Keratinocyte (primary cell): ENCODE results near the gene SPG7. TPM values are rescaled to one million over a fixed set of nuclear protein-coding genes. Genes with fewer than 3 reads are reported as not detected.

Experiments
- DNase-seq: peaks from one replicate; pipeline ENCODE4 v3.0.0-alpha.2; 2011; ENCODE audit warnings: low read depth, missing footprints, low spot score
- FAIRE-seq: peaks from 2 replicates; lab custom pipeline; 2011; peaks lifted over from hg19 to GRCh38; lab: Jason Lieb, UNC
- H2AFZ ChIP-seq: 2 replicates; pipeline ENCODE4 v1.6.0; 2012; ENCODE audit warnings: low read length, control low read depth, inconsistent platforms; ENCODE audit not compliant: control insufficient read depth
- H3K27ac ChIP-seq: 2 replicates; pipeline ENCODE4 v1.5.1; 2011; ENCODE audit warnings: low read length; ENCODE audit not compliant: control insufficient read depth, insufficient read depth
- H3K27me3 ChIP-seq: 3 replicates; pipeline ENCODE4 v1.6.0; 2011; ENCODE audit warnings: low read length; ENCODE audit not compliant: control insufficient read depth, insufficient read depth; ENCODE audit errors: extremely low read depth
- H3K36me3 ChIP-seq, 2 experiments: 2 replicates in 1 of 2; 3 replicates in 1 of 2; pipeline ENCODE4 v1.5.1; 2011; ENCODE audit warnings: low read length in 2 of 2, mild to moderate bottlenecking in 1 of 2; ENCODE audit not compliant: control insufficient read depth in 2 of 2, insufficient read depth in 2 of 2; ENCODE audit errors: extremely low read depth in 1 of 2
- H3K4me1 ChIP-seq: 3 replicates; pipeline ENCODE4 v1.5.1; 2011; ENCODE audit warnings: low read length; ENCODE audit not compliant: control insufficient read depth, insufficient read depth; ENCODE audit errors: extremely low read depth
- H3K4me2 ChIP-seq: 3 replicates; pipeline ENCODE4 v1.6.0; 2011; ENCODE audit warnings: low read depth, low read length; ENCODE audit not compliant: control insufficient read depth, insufficient read depth; ENCODE audit errors: extremely low read depth
- H3K4me3 ChIP-seq, 3 experiments: fragments of 200-600 bp in 1 of 3; sonication (generic) in 1 of 3; 2 replicates in 2 of 3; 3 replicates in 1 of 3; pipeline ENCODE4 v1.5.1; 2011 to 2016; ENCODE audit warnings: low read length in 3 of 3, mild to moderate bottlenecking in 3 of 3, control low read depth in 2 of 3, inconsistent platforms in 1 of 3, low read depth in 1 of 3, mixed read lengths in 1 of 3, mixed run types in 1 of 3, moderate library complexity in 1 of 3; ENCODE audit not compliant: control insufficient read depth in 2 of 3, insufficient read depth in 2 of 3; ENCODE audit errors: extremely low read depth in 1 of 3
- H3K79me2 ChIP-seq: 2 replicates; pipeline ENCODE4 v1.6.0; 2012; ENCODE audit warnings: low read length; ENCODE audit not compliant: control insufficient read depth, insufficient read depth
- H3K9ac ChIP-seq: 3 replicates; pipeline ENCODE4 v1.6.0; 2011; ENCODE audit warnings: low read length; ENCODE audit not compliant: control insufficient read depth, insufficient read depth; ENCODE audit errors: extremely low read depth
- H3K9me1 ChIP-seq: 3 replicates; pipeline ENCODE4 v1.6.0; 2011; ENCODE audit warnings: low read length; ENCODE audit not compliant: control insufficient read depth, insufficient read depth; ENCODE audit errors: extremely low read depth
- H3K9me3 ChIP-seq: 2 replicates; pipeline ENCODE4 v1.5.1; 2012; ENCODE audit warnings: low read depth, low read length; ENCODE audit not compliant: control insufficient read depth
- H4K20me1 ChIP-seq: 3 replicates; pipeline ENCODE4 v1.6.0; 2011; ENCODE audit warnings: low read length; ENCODE audit not compliant: control insufficient read depth, insufficient read depth; ENCODE audit errors: extremely low read depth
- EZH2 ChIP-seq: IDR thresholded peaks from one replicate; pipeline ENCODE4 v1.6.1; 2012; ENCODE audit warnings: inconsistent platforms, mild to moderate bottlenecking, low read length, moderate library complexity
- dilution Hi-C: fragments of 300-500 bp; cut with MboI; formaldehyde crosslinking; loops from one replicate; pipeline ENCODE4 v1.7.0; 2020; ENCODE audit warnings: low sequenced_read_pairs; ENCODE audit not compliant: extremely low pct_ligation_motif_present
- polyA plus RNA-seq, 5 experiments: library from polyadenylated mRNA; depleted of rRNA in 3 of 5; stranded (reverse) in 3 of 5; stranded (forward) in 1 of 5; unstranded in 1 of 5; fragments of >200 nt; gene quantifications; 1 replicate in 1 of 5; 2 replicates in 3 of 5; 3 replicates in 1 of 5; pipeline versions ENCODE4 v1.2.1 to v1.2.3, GENCODE V29; 2011 to 2012; ENCODE audit warnings: missing spikeins in 2 of 5, low read depth in 1 of 5, low replicate concordance in 1 of 5
- TF ChIP-seq, protein P1 (sequence below), 3 experiments: IDR thresholded peaks in 1 of 3; conservative IDR thresholded peaks in 1 of 3; optimal IDR thresholded peaks in 1 of 3; 2 replicates in 2 of 3; 3 replicates in 1 of 3; pipeline versions ENCODE3 to v1.5.1; 2011; ENCODE audit warnings: low read length in 3 of 3, mild to moderate bottlenecking in 3 of 3, moderate library complexity in 2 of 3, control low read depth in 1 of 3, inconsistent platforms in 1 of 3; ENCODE audit not compliant: insufficient read depth in 2 of 3; ENCODE audit errors: extremely low read depth in 1 of 3

SPG7 gene
- polyA plus RNA-seq, 1 donor (not counting 4 experiments of a cell fraction or from before 2014, with no cell fraction given): 45.2 TPM

DNA sequence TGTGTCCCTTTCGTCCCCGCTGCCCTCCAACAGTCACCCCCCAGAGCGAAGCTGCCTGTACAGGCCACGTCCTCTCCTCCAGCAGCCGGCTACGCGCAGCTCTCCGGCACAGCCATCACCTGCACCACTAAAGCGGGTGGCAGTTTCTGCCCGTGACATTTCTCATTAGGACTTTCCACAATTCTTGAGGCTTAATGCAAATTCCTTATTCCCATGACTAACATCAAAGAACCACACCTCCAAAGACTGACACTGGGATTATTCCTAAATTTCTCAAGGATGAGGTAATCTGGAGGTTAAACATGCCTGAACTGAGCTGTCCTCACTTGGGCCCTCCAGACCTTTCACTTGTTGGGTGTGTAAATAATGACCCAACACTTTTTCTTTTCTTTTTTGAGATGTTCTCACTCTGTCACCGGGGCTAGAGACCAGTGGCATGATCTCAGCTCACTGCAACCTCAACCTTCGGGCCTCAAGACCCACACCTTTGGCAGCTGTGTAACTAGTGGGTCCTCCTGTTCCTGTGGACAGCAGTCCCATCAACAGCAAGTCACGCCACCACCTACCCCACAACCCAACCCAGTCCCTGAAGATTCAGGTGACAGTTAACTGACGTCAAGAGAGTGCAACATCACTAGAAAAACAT is 29.5 kb upstream of the SPG7 start:
- Histone ChIP-seq H3K79me2 (peaks cover 88% of the 10 kb centered on the region), H3K4me2 (peak overlapping the region; percentile 45), H3K27ac (peak overlapping the region; percentile 96), H3K4me1 (peaks cover 84% of the 10 kb centered on the region), H3K9me3 (no peaks in the 10 kb centered on the region), H3K27me3 (no peaks in the 10 kb centered on the region), H4K20me1 (peaks cover 70% of the 10 kb centered on the region), H3K9me1 (peaks cover 19% of the 10 kb centered on the region), H3K9ac (peak overlapping the region; percentile 66), H2AFZ (no peak overlapping the region), H3K36me3 (peaks cover 0 to 10% of the 10 kb centered on the region in 2 experiments), H3K4me3 (peak overlapping the region in 2 of 3 experiments; percentile 24 to 39)
- dilution Hi-C loops: no loop called here
- peak; percentile 80 for FAIRE-seq
- no peak for TF ChIP-seq EZH2
- TF ChIP-seq, protein P1, sequence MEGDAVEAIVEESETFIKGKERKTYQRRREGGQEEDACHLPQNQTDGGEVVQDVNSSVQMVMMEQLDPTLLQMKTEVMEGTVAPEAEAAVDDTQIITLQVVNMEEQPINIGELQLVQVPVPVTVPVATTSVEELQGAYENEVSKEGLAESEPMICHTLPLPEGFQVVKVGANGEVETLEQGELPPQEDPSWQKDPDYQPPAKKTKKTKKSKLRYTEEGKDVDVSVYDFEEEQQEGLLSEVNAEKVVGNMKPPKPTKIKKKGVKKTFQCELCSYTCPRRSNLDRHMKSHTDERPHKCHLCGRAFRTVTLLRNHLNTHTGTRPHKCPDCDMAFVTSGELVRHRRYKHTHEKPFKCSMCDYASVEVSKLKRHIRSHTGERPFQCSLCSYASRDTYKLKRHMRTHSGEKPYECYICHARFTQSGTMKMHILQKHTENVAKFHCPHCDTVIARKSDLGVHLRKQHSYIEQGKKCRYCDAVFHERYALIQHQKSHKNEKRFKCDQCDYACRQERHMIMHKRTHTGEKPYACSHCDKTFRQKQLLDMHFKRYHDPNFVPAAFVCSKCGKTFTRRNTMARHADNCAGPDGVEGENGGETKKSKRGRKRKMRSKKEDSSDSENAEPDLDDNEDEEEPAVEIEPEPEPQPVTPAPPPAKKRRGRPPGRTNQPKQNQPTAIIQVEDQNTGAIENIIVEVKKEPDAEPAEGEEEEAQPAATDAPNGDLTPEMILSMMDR (optimal IDR thresholded peaks at IDR 0.05 in 1 of 3, IDR thresholded peaks at IDR 0.05 in 1 of 3, conservative IDR thresholded peaks at IDR 0.05 in 1 of 3; ENCODE audit: extremely low read depth in 1 of 3, insufficient read depth in 2 of 3, low read length in 3 of 3): no peak
- no peak for DNase-seq

DNA sequence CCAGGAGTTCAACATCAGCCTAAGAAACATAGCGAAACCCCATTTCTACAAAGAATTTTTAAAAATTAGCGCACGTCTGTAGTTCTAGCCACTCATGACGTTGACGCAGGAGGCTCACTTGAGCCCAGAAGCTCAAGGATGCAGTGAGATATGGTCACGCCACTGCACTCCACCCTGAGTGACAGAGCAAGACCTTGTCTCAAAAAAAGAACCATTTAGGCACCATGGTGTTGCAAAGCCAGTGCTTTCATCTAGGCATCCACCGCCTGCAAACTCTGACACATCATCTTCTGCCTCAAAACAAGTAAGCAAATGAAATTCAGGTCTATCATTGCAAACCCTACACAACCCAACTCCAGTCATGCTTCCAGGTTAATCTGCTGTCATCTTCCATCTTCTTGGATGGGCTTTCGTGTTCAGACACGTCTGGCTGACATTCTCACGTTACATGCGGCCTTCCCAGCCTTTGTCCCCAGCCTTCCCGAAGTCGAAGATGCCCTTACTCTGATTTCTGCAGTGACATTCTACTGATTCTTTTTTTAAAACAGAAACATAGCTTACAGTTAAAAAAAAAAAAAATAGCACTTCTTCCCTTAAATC is 26.7 kb upstream of the SPG7 start:
- dilution Hi-C loops: no loop called here
- peaks cover 69% of the 10 kb centered on the region for H4K20me1 ChIP-seq
- FAIRE-seq: peak; percentile 81
- TF ChIP-seq, protein P1 (optimal IDR thresholded peaks at IDR 0.05 in 1 of 3, IDR thresholded peaks at IDR 0.05 in 1 of 3, conservative IDR thresholded peaks at IDR 0.05 in 1 of 3; ENCODE audit: extremely low read depth in 1 of 3, insufficient read depth in 2 of 3, low read length in 3 of 3): no peak
- no peak for TF ChIP-seq EZH2
- peak overlapping the region; percentile 53 for H3K9ac ChIP-seq
- peaks cover 24% of the 10 kb centered on the region for H3K9me1 ChIP-seq
- H3K27me3 ChIP-seq: no peaks in the 10 kb centered on the region
- H2AFZ ChIP-seq: no peak overlapping the region
- H3K9me3 ChIP-seq: no peaks in the 10 kb centered on the region
- no peak for DNase-seq
- peak overlapping the region; percentile 54 for H3K27ac ChIP-seq
- peaks cover 86% of the 10 kb centered on the region for H3K4me1 ChIP-seq
- peaks cover 0 to 21% of the 10 kb centered on the region in 2 experiments for H3K36me3 ChIP-seq
- H3K79me2 ChIP-seq: peaks cover 90% of the 10 kb centered on the region
- peak overlapping the region in 1 of 3 experiments; percentile 38 for H3K4me3 ChIP-seq
- peak overlapping the region; percentile 59 for H3K4me2 ChIP-seq
